ENCODE measurements around the gene FOXE3.
"Not testable (repeated sequence)": the region's sequence is repeated elsewhere in the genome, so short reads cannot be mapped to it uniquely, and the experiment has no call there.

Gene FOXE3

GRCh38 chr1:47449822-47450552 is 33.9 kb downstream of the FOXE3 start:
- no peak overlapping the region for H3K27ac ChIP-seq
- no peak overlapping the region for H3K4me2 ChIP-seq (ENCODE audit: low read length)
- no peak overlapping the region for H3K4me3 ChIP-seq (ENCODE audit: low read depth, low read length)
- H2AFZ ChIP-seq: no peak overlapping the region
- H3K9ac ChIP-seq: no peak overlapping the region
- H3K79me2 ChIP-seq: no peaks in the 10 kb centered on the region
- H3K4me1 ChIP-seq: no peaks in the 10 kb centered on the region
- no peak for TF ChIP-seq CTCF (IDR thresholded peaks at IDR 0.05)
- no peaks in the 10 kb centered on the region for H3K36me3 ChIP-seq (ENCODE audit: control insufficient read depth, insufficient read depth, low read length)
- H3K27me3 ChIP-seq (ENCODE audit: control insufficient read depth, insufficient read depth, low read length): peaks cover 26% of the 10 kb centered on the region
- no peaks in the 10 kb centered on the region for H3K9me3 ChIP-seq (ENCODE audit: control insufficient read depth, low read length)

- no peaks in the 10 kb centered on the region for H3K9me3 ChIP-seq (ENCODE audit: control insufficient read depth, low read length)
- no peak overlapping the region for H3K4me3 ChIP-seq (ENCODE audit: low read depth, low read length)
- no peak for TF ChIP-seq CTCF (IDR thresholded peaks at IDR 0.05)
- no peak overlapping the region for H3K4me2 ChIP-seq (ENCODE audit: low read length)
- H3K79me2 ChIP-seq: no peaks in the 10 kb centered on the region
- H3K9ac ChIP-seq: no peak overlapping the region
- no peak overlapping the region for H3K27ac ChIP-seq
- H3K4me1 ChIP-seq: no peaks in the 10 kb centered on the region
- peaks cover 24% of the 10 kb centered on the region for H3K27me3 ChIP-seq (ENCODE audit: control insufficient read depth, insufficient read depth, low read length)
- no peak overlapping the region for H2AFZ ChIP-seq
- H3K36me3 ChIP-seq (ENCODE audit: control insufficient read depth, insufficient read depth, low read length): no peaks in the 10 kb centered on the region
Measured at GRCh38 chr1:47450606-47451005, 34.5 kb downstream of the FOXE3 start.

- Histone ChIP-seq H3K4me3 (ENCODE audit: low read depth, low read length) (no peak overlapping the region), H3K36me3 (ENCODE audit: control insufficient read depth, insufficient read depth, low read length) (no peaks in the 10 kb centered on the region), H3K4me1 (no peaks in the 10 kb centered on the region), H3K27ac (no peak overlapping the region), H3K9ac (no peak overlapping the region), H3K4me2 (ENCODE audit: low read length) (no peak overlapping the region), H3K9me3 (ENCODE audit: control insufficient read depth, low read length) (no peaks in the 10 kb centered on the region), H2AFZ (no peak overlapping the region), H3K79me2 (no peaks in the 10 kb centered on the region), H3K27me3 (ENCODE audit: control insufficient read depth, insufficient read depth, low read length) (peaks cover 8% of the 10 kb centered on the region)
- no peak for TF ChIP-seq CTCF (IDR thresholded peaks at IDR 0.05)
Measured at GRCh38 chr1:47452426-47452825, 36.3 kb downstream of the FOXE3 start.

- not testable (repeated sequence) for H3K4me2 ChIP-seq (ENCODE audit: low read length); H3K36me3 ChIP-seq (ENCODE audit: control insufficient read depth, insufficient read depth, low read length); H3K9ac ChIP-seq; H3K27me3 ChIP-seq (ENCODE audit: control insufficient read depth, insufficient read depth, low read length); H3K4me1 ChIP-seq; H2AFZ ChIP-seq; H3K79me2 ChIP-seq; H3K9me3 ChIP-seq (ENCODE audit: control insufficient read depth, low read length); H3K27ac ChIP-seq; H3K4me3 ChIP-seq (ENCODE audit: low read depth, low read length)
Measured at GRCh38 chr1:47453910-47454309, 37.8 kb downstream of the FOXE3 start.

- Histone ChIP-seq H3K4me2 (ENCODE audit: low read length) (no peak overlapping the region), H3K9me3 (ENCODE audit: control insufficient read depth, low read length) (no peaks in the 10 kb centered on the region), H3K9ac (no peak overlapping the region), H3K79me2 (no peaks in the 10 kb centered on the region), H3K27ac (no peak overlapping the region), H3K4me1 (no peaks in the 10 kb centered on the region), H2AFZ (no peak overlapping the region), H3K4me3 (ENCODE audit: low read depth, low read length) (no peak overlapping the region), H3K27me3 (ENCODE audit: control insufficient read depth, insufficient read depth, low read length) (no peaks in the 10 kb centered on the region), H3K36me3 (ENCODE audit: control insufficient read depth, insufficient read depth, low read length) (no peaks in the 10 kb centered on the region)
- no peak for TF ChIP-seq CTCF (IDR thresholded peaks at IDR 0.05)
Measured at GRCh38 chr1:47456250-47456649, 40.2 kb downstream of the FOXE3 start.

GRCh38 chr1:47457547-47457946 is 41.5 kb downstream of the FOXE3 start:
- not testable (repeated sequence) for H3K9ac ChIP-seq; H3K36me3 ChIP-seq (ENCODE audit: control insufficient read depth, insufficient read depth, low read length); H3K4me3 ChIP-seq (ENCODE audit: low read depth, low read length); H3K4me1 ChIP-seq; H3K27ac ChIP-seq; H3K4me2 ChIP-seq (ENCODE audit: low read length); H3K9me3 ChIP-seq (ENCODE audit: control insufficient read depth, low read length); H3K79me2 ChIP-seq; H3K27me3 ChIP-seq (ENCODE audit: control insufficient read depth, insufficient read depth, low read length); H2AFZ ChIP-seq
